Pulmonary artery endothelial cell (primary cell): ENCODE measurements around the gene GINS2. TPM values are rescaled to one million over a fixed set of nuclear protein-coding genes. Genes with fewer than 3 reads are reported as not detected.

Experiments used
- DNase-seq: peaks from one replicate; pipeline ENCODE4 v3.0.0-alpha.2; 2011; ENCODE audit warnings: low read depth, low spot score
- total RNA-seq: library from RNA; depleted of rRNA; stranded (reverse); fragments of >200 nt; gene quantifications from 2 replicates; pipeline ENCODE4 v1.2.3, GENCODE V29; 2014

Gene GINS2
- total RNA-seq, 1 donor from 2014 or later, result 8.8 TPM

DNA sequence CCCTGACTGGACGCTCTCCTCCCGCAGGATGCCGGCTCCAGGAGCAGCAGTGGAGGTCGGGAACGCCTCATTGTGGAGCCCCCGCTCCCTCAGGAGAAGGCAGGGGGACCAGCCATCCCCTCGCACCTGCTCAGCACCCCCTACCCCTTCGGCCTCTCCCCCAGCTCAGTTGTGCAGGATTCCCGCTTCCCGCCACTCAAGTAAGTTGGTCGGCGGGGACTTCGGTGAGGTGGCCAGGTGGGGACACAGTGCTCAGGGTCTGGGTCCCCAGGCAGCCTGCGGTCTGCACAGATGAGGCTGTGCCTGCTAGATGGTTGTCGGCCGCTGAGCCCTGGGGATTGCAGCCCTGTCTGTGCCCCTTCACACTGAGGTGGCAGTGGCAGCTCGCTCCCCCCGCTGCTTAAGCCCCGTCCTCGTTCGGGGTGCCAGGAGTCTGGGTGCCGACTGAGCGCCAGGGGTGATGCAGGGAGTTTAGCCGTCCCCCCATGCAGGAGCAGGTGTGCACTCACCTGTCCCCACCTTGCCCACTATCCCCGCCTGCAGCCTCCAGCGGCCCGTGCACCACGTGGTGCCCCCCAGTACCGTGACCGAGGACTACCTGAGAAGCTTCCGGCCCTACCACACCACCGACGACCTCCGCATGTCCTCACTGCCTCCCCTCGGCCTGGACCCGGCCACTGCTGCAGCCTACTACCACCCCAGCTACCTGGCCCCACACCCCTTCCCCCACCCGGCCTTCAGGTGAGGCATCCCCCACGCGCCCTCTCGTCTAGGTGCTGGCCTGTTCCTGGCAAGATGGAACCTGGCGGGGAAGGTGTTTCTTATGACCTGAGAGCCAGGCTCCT lies 34.3 kb downstream of the GINS2 start:
- no peak for DNase-seq

DNA sequence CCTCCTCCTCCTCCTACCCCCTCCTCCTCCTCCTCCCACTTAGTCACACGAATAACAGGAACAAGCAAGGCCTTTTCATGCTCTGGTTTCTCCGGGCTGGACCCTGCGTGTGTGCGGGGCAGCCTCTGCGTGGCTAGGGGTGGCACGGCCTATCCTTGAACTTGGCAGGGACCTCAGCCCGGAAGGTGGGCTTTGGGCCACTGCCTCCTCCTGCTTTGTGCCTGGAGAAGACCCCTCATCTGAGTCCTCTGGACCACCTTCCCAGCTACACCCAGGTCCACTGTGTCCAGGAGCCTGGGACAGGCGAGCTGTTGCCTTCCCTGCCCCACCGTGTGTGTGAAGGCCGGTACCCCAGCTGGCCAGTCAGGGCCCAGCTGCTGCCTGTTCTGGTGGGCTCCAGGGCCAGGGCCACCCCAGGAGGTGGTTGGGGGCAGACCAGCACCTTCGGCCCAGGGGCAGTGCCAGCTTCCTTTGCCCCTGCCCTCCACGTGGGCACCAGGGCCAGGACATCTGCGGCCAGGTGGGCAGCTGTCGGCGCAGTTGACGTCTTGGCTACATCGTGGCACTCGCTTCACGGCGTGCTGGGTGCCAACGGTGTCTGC lies 35.4 kb downstream of the GINS2 start:
- DNase-seq, result no peak

DNA sequence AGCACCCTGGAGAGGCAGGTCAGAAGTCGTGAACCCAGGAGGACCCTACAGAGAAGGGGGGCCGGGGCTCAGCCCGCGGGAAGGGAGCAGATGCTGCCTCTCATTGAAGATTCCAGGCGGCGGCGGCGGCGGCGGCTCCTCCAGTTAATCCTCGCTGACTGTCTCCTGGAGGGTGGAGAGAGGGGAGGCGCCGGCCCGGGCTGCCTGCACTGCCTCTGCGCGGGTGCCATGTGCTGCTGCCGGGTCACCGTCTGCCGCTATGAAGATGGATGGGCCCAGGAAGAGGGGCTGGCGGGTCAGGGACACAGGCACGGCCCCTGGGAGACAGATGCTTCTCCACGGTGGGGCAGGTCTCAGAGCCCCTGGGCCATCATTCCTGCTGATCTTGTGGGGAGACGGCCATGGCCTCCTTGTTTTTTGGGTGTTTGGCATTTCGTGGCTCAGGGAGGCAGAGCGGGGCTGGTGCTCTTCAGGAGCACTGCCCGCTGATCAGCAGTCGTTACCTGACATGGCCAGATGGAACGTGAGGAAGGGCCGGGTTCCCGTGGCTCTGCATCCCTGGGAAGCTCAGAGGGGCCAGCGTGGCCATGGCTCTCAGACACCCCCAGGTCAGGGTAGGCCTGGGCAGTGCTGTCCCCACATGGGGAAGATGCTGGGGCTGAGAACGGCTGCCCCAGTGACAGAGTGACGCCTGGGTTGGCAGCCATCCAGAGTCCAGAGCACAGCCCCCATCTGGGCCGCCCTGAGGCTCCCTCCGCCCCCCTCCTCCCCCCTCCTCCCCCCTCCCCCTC lies 36.1 kb downstream of the GINS2 start:
- no peak for DNase-seq

DNA sequence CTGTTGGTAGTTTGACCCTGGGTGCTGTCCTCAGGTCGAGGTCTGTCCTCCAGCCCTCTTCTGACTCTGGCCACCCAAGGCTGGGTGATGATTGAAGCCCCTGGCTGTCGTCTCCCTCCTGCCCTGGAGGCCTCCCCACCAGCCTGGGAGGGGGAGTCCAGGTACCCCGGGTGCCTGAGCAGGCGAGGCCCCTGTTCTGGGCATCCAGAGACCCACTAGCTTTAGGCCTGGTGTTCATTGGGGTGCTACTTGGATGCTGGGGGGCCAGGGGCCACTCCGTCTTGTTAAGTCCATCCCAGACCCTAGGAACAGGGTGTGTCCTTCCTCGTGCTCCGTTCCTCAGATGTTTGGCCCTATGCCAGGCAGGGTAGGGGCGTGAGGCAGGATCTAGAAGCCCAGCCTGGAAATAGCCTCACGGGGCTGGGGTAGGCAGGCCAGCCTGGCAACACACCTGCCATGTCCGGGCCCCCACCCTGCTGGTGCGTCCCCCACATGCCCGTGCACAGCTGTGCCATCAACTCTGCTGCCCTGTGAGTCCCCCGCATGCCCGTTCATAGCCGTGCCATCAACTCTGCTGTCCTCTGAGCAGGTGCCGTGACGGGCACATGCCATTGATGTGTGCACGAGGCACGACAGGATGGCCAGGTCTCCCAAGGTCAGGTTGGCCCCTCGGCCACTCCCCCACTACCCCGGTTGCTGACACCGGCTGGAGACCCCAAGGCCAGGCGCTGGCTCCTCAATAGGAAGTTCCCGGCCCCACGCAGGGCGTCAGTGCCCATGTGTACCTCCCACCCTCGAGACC lies 36.9 kb downstream of the GINS2 start:
- DNase-seq, result no peak

DNA sequence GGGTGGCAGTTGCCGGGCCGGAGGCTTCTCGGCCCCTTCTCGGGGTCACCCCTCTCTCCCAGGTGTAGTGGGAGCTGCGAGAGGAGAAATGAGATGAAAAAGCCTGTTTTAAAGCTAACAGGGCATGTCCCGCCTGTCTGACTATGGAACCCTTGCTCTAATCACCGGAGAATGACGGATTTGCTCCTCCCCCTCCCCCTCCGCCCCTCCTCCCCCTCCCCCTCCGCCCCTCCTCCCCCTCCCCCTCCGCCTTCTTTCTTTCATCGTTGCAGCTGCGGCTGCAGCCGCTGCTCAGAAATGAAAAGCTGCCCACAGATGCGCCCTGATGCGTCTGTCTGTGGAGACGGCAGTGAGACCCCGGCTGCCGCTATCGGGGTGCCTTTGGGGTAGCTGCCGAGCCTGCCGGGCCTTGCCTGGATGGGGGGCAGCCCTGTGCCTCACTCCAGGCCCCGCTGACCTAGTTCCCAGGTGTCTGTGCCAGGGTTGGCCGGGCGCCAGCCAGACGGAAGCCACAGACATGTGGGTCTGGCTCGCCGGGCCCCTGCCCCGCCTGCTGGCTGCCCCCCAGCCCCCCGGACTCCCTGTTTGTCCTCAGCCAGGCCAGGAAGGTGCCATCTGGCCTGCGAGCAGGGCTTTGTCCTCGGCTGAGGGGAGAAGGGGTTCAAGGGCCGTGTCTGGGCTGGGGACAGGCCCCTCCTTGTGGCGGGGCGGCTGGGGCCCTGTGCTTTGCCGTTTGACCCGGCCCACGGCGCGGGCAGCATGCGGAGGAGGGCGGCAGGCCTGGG lies 37.7 kb downstream of the GINS2 start:
- DNase-seq, result no peak

DNA sequence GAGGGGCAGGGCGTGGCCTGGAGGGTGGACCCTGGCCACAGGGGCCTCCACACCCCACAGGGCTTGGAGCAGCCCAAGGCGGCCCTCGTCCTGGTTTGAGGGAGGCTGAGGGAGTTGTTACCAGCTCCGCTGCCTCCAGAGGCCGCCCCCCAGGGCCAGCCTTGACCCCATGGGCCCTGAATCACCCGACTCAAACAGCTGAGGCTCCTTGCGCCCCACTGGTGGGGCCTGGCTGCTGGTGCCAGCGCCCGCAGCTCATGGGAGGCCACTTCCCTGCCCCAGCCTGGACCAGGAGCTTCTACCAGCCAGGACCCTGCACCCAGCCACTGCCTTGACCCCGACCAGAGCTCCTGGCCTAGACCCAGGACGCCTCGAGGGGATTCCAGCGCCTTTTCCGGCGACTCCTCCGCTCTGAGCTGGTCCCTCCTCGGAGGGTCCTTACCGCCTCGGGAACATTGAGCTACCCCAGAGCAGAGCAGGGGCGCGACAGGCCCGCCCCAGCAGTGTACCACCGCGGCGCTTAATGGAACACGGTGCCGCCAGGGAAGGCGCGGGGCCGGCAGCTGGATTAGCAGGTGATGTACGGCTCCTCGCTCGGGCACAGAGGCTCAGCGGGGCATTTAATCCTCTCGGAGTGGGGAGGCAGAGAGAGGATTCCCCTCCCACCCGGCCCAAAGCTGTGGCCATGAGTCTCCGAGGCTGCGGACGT lies 38.5 kb downstream of the GINS2 start:
- no peak for DNase-seq

DNA sequence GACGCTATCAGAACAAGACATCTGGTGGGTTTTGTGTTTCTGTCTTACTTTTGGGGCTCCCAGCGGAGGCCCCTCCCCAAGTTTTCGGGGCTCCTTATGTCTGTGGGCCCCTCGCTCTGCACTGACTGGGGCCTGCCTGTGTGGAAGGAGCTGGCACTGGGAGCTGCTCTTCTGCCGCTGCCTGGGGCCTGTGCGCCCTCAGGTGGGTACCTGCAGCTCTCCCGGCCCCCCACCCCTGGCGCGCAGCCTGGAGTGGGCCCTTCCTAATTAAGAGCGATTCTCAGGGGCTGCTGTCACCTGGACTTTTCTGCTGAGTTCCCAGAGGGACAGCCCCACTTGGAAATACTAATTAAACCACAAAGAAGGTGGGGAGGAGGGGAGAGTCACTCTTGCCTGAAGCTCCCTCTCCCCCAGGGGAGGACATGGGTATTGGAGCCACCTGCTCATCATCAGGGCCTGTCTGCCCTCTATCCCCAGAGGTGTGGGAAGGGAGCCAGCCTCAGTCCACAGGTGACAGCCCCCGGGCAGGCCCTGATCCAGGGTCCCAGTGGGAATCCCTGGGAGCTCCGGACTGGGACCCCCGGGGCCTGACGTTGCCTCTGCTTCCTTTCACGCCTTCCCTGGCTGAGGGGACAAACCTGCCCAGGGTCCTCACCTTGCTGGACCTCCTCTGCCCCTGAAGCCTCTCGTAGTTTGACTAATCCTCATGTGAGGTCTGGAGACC lies 39.2 kb downstream of the GINS2 start:
- no peak for DNase-seq

DNA sequence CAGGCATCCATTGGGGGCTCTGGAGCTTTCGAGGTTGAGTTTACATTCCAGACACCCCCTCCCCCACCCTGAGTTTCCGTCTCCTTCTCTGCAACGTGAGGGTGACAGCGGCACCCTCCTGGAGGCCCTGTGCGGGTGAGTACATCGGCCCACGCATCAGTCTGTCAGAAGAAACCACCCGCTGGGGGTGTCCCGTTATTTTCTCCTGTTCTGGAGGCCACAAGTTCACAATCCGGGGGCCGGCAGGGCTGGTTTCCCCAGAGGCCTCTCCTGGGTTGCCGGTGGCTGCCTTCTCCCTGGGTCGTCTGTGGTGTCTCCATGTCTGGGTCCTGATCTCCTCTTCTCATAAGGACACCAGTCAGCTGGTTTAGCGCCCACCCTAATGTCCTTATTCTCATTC lies 39.9 kb downstream of the GINS2 start:
- no peak for DNase-seq

DNA sequence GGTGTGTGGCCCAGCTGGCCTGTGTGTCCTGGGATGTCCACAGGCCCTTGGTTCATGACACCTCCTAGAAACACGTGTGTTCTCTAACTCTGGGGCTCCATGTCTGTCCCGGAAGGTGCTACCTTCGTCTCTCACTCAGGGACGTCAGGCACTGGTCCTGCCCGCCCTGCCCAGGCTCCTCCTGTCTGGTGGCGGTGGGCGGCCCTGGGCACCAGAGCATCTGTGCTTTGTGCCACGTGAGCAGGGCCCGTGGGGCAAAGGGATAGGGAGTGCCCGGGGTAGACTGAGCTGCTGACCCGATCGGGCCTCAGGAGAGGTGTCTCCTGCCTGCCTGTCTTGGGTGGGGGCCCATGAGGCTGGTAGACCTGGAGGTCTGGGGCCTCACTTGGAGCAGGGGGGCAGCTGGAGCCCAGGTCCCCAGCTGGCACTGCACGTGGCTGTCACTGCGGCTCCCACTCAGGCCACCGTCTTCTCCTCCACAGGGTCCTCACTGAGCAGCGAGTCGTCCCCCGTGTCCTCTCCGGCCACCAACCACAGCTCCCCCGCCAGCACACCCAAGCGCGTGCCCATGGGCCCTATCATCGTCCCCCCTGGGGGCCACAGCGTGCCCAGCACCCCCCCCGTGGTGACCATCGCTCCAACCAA lies 40.6 kb downstream of the GINS2 start:
- no peak for DNase-seq

DNA sequence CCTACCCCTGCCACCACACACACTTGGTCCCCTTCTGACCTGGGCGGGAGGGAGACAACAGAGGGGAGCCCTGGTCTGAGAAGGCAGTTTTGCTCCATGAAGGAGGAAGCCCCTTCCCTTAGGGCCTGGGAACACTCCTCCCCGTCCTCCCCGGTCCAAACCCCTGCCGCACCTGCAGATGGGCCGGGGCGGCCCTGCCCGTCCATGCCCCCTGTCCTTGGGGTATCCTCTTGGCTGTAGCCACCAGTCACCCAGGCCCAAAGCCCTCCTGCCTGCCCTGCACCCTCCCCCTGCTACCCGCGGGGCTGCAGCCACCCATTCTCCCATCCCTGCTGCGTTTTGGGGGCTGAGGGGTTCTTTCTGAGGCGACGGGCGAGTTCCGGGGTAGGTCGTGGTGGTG lies 41.8 kb downstream of the GINS2 start:
- no peak for DNase-seq

DNA sequence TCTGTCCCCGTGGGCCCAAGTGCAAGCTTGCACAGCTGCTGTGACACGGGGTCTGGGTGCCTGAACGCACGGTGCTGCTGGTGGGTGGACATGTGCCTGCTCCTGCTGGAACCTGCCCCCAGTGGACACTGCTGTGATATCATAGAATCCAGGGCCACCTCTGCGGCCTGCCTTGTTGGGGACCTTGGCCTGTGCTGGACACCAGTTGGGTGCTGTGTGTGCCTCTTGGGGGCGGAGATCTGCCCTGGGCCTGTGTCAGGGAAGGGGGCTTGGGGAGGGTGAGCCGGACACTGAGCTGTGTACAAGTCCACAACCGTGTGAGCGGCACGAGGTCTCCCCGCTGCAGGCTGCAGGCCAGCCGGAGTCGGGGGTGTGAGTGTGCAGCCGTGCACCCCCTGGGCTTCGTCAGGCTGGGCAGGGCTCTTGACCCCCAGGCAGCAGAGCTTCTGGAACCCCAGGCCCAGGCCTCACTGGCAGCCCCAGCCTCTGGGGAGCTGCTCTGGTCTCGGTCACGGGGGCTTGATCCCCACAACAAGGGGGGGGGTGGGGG lies 42.3 kb downstream of the GINS2 start:
- DNase-seq, result no peak

DNA sequence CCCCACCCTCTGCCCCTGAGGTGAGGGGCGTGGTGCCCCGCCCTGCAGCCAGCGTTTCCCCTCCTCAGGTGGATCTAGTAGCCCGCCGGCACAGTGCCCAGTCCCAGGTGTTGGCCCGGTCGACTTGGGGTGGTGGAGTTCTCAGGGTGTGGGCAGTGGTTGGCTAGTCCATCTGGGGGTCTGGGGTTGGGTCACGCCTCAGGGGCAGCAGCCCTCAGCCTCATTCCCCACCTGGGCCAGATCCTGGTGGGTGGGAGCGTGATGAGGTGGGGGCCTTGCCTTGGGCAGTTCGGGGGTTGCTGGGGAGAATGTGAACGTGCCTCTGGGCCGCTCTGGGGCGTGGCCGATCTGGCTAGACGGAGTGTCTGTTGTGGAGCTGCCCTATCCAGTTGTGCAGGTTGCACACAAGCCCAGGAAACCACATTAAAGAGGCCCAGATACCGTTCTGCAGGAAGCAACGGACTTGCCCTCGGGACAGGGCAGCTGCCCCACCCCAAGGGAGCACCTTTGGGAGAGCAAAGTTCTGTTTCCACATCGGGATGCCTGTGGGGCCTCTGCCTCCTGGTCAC lies 43.6 kb downstream of the GINS2 start:
- no peak for DNase-seq

DNA sequence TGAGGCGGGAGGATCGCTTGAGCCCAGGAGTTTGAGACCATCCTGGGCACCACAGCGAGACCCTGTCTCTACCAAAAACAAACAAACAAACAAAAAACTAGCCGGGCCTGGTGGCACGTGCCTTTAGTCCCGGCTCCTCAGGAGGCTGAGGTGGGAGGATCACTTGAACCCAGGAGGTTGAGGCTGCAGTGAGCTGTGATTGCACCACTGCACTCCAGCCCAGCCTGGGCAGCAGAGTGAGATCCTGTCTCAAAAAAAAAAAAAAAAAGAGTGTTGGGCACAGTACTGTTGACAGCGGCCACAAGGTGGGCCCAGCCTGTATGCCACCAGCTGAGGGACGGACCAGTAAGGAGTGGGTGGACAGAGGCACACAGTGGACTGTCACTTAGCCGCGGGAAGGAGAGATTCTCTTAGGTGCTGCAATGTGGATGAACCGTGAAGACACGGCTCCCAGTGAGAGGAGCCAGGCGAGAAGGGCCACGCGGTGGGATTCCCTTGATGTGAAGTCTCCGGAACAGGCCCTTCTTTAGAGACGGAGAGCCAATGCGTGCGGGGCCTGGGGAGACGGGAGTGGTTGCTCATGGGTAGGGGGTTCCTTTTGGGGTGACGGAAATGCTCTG lies 44.6 kb downstream of the GINS2 start:
- no peak for DNase-seq

DNA sequence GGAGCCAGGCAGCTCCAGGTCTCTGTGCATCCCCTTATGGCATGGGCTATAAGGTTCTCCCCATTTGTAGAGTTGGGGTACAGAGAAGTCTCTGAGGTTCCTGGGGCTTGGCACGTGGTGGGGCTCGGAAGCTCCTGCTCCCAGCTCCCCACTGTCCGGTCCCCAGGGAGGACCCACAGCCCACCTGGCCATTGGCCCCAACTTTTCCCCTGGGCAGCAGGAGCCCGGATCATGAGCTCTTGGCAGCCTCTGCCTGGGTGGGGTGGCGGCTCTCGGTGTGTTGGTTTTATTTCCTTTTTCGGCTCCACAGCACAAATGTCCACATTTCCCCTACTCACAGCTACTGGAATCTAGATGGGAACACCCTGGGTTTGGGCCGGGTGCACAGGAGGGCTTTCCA lies 45.1 kb downstream of the GINS2 start:
- DNase-seq, result no peak

DNA sequence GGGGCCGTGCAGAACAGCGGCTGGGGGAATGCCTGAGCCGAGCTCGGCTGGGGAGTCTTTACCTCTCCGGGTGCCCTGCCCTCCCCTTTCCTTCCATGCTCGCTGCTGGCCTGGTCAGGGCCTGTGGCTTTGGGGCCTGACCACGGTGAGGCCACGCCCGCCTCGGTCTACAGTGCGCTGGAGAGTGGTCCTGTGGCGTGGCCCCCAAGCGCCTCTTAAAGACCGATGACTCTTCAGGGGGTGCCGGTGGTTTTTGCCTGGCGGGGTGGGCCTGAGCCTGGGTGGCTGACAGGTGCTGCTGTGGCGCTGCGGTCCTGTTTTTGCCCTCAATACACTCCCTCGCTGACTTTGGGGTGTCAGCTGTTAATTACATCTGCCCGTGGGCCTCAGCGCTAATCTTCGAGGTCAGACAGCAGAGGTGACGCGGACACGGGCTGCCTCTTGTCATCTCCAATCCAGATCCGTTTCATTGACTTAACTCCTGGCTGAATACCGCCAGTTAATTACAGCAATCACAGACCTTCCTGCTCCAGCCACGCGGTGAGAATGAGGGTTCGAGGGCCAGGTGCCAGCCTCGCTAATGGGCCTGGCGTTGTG lies 45.9 kb downstream of the GINS2 start:
- no peak for DNase-seq

DNA sequence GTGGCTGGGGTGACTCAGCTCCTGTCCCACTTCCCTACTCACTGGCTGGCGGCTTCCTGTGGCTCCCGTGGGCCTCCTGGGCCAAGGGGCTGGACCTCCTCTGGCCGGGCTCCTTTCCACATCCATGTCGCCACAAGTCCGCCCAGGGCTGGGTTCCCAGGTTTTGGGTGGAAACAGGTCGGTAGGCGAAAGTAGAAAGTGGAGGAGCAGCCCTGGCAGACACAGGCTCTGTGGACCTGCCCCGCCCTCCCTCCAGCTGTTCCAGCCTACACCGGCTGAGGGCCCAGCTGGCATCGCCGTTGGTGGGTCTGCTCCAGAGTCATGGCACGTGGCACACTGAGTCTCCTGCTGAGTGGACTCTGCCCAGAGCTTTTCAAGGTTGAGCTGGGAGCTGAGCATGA lies 47.0 kb downstream of the GINS2 start:
- DNase-seq, result no peak

DNA sequence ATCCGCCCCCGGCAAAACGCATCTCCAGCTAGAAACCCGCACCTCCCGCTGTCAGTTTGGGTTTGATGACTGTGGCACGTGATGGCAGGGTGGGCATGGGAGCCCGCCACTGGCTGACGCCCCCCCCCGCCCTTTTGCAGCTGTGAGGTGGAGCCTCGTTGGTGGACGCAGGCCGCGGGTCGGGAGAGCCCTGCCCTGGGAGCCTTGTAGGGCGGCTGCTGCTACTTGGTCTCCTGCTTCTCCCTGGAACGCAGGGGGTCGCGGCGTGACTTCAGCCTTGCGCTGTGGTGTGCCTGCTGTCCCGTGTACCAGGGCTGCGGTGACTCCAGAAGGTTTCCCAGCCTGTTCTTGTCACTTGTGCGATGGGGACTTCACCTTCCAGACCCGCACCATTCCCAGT lies 47.4 kb downstream of the GINS2 start:
- no peak for DNase-seq
